Measurements from ENCODE around the gene GABARAP. TPM values are rescaled to one million over a fixed set of nuclear protein-coding genes. Genes with fewer than 3 reads are reported as not detected.

The GABARAP gene
- polyA plus RNA-seq, 1 of the 3 experiments (the other 2 are of a cell fraction): 585 TPM

GRCh38 chr17:7236808-7237207, 5.4 kb downstream of the GABARAP start:
- H3K27me3 ChIP-seq (ENCODE audit: insufficient read depth): no peaks in the 10 kb centered on the region
- peaks cover 16% of the 10 kb centered on the region for H4K20me1 ChIP-seq (ENCODE audit: insufficient read depth)
- no peak for DNase-seq
- H3K9me3 ChIP-seq: no peaks in the 10 kb centered on the region
- peak overlapping the region; percentile 88 to 99; a peak in 2 of 4 replicates for H3K4me3 ChIP-seq (ENCODE audit: low read depth in 2 of 2, low read length in 1 of 2)
- peaks cover 45% of the 10 kb centered on the region in 2 experiments for H3K4me1 ChIP-seq (ENCODE audit: control insufficient read depth in 1 of 2, insufficient read depth in 2 of 2, low read depth in 1 of 2, low read length in 1 of 2)
- H3K9me2 ChIP-seq: no peaks in the 10 kb centered on the region
- peaks cover 54% of the 10 kb centered on the region for H3F3A ChIP-seq (replicated peaks; ENCODE audit: insufficient read depth)
- no peak overlapping the region for H2AFZ ChIP-seq (ENCODE audit: low read depth)
- H3K36me3 ChIP-seq (replicated peaks in 1 of 2; ENCODE audit: control insufficient read depth in 1 of 2, insufficient read depth in 2 of 2, low read length in 1 of 2): peaks cover 33 to 40% of the 10 kb centered on the region in 2 experiments
- WGBS (ENCODE audit: low lambda C conversion rate): 87% methylated on average over 6 of the region's 6 CpGs
- peak overlapping the region in 1 of 2 experiments; percentile 75; a peak in 3 of 4 replicates for H3K27ac ChIP-seq (ENCODE audit: low read depth in 2 of 2, low read length in 1 of 2)
- H3K4me2 ChIP-seq: peak overlapping the region; percentile 84
- ChIA-PET CTCF (interaction anchor here (1.1 to 5.3 kb wide), 7 partner anchors 16 to 192 kb away, joined by 3 to 37 read pairs (median 4); partner anchors contain the start of genes ACADVL, DLG4 and NEURL4), POLR2A (no interaction called here)
- TF ChIP-seq JUND (IDR thresholded peaks at IDR 0.05): no peak
- no peak for TF ChIP-seq GATA2 (CRISPR knock-in tag; IDR thresholded peaks at IDR 0.05)
- no peak for TF ChIP-seq MXI1 (IDR thresholded peaks at IDR 0.05; ENCODE audit: low read depth, low read length)
- no peak for TF ChIP-seq NRF1 (IDR thresholded peaks at IDR 0.05; ENCODE audit: low read depth, low read length)
- TF ChIP-seq, protein P1, sequence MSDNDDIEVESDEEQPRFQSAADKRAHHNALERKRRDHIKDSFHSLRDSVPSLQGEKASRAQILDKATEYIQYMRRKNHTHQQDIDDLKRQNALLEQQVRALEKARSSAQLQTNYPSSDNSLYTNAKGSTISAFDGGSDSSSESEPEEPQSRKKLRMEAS (IDR thresholded peaks at IDR 0.05; ENCODE audit: low read depth): no peak
- H3K79me2 ChIP-seq (ENCODE audit: insufficient read depth): peaks cover 89% of the 10 kb centered on the region
- no peak overlapping the region for H3K9ac ChIP-seq

GRCh38 chr17:7235693-7236665, 6.3 kb downstream of the GABARAP start:
- DNase-seq: no peak
- H3K27ac ChIP-seq (ENCODE audit: low read depth in 2 of 2, low read length in 1 of 2): peak overlapping the region; percentile 82 to 94; a peak in 3 of 4 replicates
- TF ChIP-seq USF1 (IDR thresholded peaks at IDR 0.05; ENCODE audit: borderline replicate concordance, low read depth) (no peak), MXI1 (IDR thresholded peaks at IDR 0.05; ENCODE audit: low read depth, low read length) (no peak), CHD2 (IDR thresholded peaks at IDR 0.05; ENCODE audit: low read length, partially characterized antibody) (no peak), CTCF (IDR thresholded peaks at IDR 0.05) (no peak), FOXM1 (IDR thresholded peaks at IDR 0.05; ENCODE audit: low read depth) (no peak), ZBTB33 (IDR thresholded peaks at IDR 0.05; ENCODE audit: borderline replicate concordance, low read depth) (no peak), TAF1 (IDR thresholded peaks at IDR 0.05; ENCODE audit: borderline replicate concordance, low read depth, low read length) (no peak), TCF12 (IDR thresholded peaks at IDR 0.05) (0 out of 2 replicates have a peak, but pooled peaks have one; percentile 29), ELF1 (IDR thresholded peaks at IDR 0.05) (no peak), TEAD4 (IDR thresholded peaks at IDR 0.05; ENCODE audit: borderline replicate concordance, insufficient read depth) (no peak)
- TF ChIP-seq, protein P2, sequence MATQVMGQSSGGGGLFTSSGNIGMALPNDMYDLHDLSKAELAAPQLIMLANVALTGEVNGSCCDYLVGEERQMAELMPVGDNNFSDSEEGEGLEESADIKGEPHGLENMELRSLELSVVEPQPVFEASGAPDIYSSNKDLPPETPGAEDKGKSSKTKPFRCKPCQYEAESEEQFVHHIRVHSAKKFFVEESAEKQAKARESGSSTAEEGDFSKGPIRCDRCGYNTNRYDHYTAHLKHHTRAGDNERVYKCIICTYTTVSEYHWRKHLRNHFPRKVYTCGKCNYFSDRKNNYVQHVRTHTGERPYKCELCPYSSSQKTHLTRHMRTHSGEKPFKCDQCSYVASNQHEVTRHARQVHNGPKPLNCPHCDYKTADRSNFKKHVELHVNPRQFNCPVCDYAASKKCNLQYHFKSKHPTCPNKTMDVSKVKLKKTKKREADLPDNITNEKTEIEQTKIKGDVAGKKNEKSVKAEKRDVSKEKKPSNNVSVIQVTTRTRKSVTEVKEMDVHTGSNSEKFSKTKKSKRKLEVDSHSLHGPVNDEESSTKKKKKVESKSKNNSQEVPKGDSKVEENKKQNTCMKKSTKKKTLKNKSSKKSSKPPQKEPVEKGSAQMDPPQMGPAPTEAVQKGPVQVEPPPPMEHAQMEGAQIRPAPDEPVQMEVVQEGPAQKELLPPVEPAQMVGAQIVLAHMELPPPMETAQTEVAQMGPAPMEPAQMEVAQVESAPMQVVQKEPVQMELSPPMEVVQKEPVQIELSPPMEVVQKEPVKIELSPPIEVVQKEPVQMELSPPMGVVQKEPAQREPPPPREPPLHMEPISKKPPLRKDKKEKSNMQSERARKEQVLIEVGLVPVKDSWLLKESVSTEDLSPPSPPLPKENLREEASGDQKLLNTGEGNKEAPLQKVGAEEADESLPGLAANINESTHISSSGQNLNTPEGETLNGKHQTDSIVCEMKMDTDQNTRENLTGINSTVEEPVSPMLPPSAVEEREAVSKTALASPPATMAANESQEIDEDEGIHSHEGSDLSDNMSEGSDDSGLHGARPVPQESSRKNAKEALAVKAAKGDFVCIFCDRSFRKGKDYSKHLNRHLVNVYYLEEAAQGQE (IDR thresholded peaks at IDR 0.05; ENCODE audit: low read depth, low read length): no peak
- TF ChIP-seq, protein P1 (IDR thresholded peaks at IDR 0.05; ENCODE audit: low read depth): no peak

More at GRCh38 chr17:7235693-7236665, 6.3 kb downstream of the GABARAP start:
- no peaks in the 10 kb centered on the region for H3K9me3 ChIP-seq
- no peak overlapping the region for H2AFZ ChIP-seq (ENCODE audit: low read depth)
- peak overlapping the region; percentile 81; the same call in 1 of the 2 replicates for H3K4me2 ChIP-seq
- H4K20me1 ChIP-seq (ENCODE audit: insufficient read depth): peaks cover 22% of the 10 kb centered on the region
- no peak overlapping the region for H3K9ac ChIP-seq
- no peaks in the 10 kb centered on the region for H3K27me3 ChIP-seq (ENCODE audit: insufficient read depth)
- ChIA-PET CTCF (interaction anchor here (1.2 to 5.3 kb wide), 7 partner anchors 16 to 190 kb away, joined by 3 to 37 read pairs (median 4); partner anchors contain the start of genes ACADVL, CTDNEP1, DLG4 and NEURL4), POLR2A (no interaction called here)
- no peaks in the 10 kb centered on the region for H3K9me2 ChIP-seq
- no peak overlapping the region; a peak in 1 of 4 replicates for H3K4me3 ChIP-seq (ENCODE audit: low read depth in 2 of 2, low read length in 1 of 2)
- peaks cover 46% of the 10 kb centered on the region for H3F3A ChIP-seq (replicated peaks; ENCODE audit: insufficient read depth)
- WGBS (ENCODE audit: low lambda C conversion rate): 84% methylated on average over 20 of the region's 22 CpGs
- H3K4me1 ChIP-seq (ENCODE audit: control insufficient read depth in 1 of 2, insufficient read depth in 2 of 2, low read depth in 1 of 2, low read length in 1 of 2): peaks cover 40 to 44% of the 10 kb centered on the region in 2 experiments
- H3K79me2 ChIP-seq (ENCODE audit: insufficient read depth): peaks cover 89% of the 10 kb centered on the region
- H3K36me3 ChIP-seq (replicated peaks in 1 of 2; ENCODE audit: control insufficient read depth in 1 of 2, insufficient read depth in 2 of 2, low read length in 1 of 2): peaks cover 35 to 37% of the 10 kb centered on the region in 2 experiments
